GDM1 (cell line): ENCODE measurements around the gene TOMM20.
"Not testable (repeated sequence)": the region's sequence is repeated elsewhere in the genome, so short reads cannot be mapped to it uniquely, and the experiment has no call there.

Source experiments
- DNase-seq: peaks from one replicate; lab custom pipeline; 2025; lab: John Stamatoyannopoulos, UW

Gene TOMM20

GRCh38 chr1:235078480-235079381 is 49.9 kb downstream of the TOMM20 start:
- no peak for DNase-seq

GRCh38 chr1:235077571-235078479 is 50.8 kb downstream of the TOMM20 start:
- DNase-seq, result no peak

GRCh38 chr1:235077163-235077540 is 51.5 kb downstream of the TOMM20 start:
- no peak for DNase-seq

GRCh38 chr1:235076504-235077162 is 52.0 kb downstream of the TOMM20 start:
- DNase-seq, result no peak

- no peak for DNase-seq
Measured at GRCh38 chr1:235075777-235076308, 52.8 kb downstream of the TOMM20 start.

GRCh38 chr1:235075048-235075776 is 53.4 kb downstream of the TOMM20 start:
- DNase-seq, result no peak

- DNase-seq, result no peak
Measured at GRCh38 chr1:235074523-235075047, 54.1 kb downstream of the TOMM20 start.

GRCh38 chr1:235073968-235074522 is 54.6 kb downstream of the TOMM20 start:
- no peak for DNase-seq

GRCh38 chr1:235073331-235073967 is 55.2 kb downstream of the TOMM20 start:
- no peak for DNase-seq

GRCh38 chr1:235072577-235072976 is 56.1 kb downstream of the TOMM20 start:
- DNase-seq, result not testable (repeated sequence)

GRCh38 chr1:235072096-235072495 is 56.5 kb downstream of the TOMM20 start:
- DNase-seq, result no peak

GRCh38 chr1:235070819-235071218 is 57.8 kb downstream of the TOMM20 start:
- no peak for DNase-seq

- no peak for DNase-seq
Measured at GRCh38 chr1:235069577-235070563, 58.8 kb downstream of the TOMM20 start.

GRCh38 chr1:235069176-235069575 is 59.5 kb downstream of the TOMM20 start:
- no peak for DNase-seq

- no peak for DNase-seq
Measured at GRCh38 chr1:235068158-235069121, 60.2 kb downstream of the TOMM20 start.

- DNase-seq, result no peak
Measured at GRCh38 chr1:235067396-235068157, 61.1 kb downstream of the TOMM20 start.
